Gastroesophageal sphincter (tissue), 3 donors: Measurements from ENCODE around the gene TSPAN11.

Source experiments
- CTCF ChIP-seq, 4 experiments: fragments of 200-600 bp in 2 of 4; fragments of 450-650 bp in 2 of 4; sonication (generic) in 1 of 4; IDR thresholded peaks; one replicate each; pipeline ENCODE4 v1.5.1; 2017 to 2019; ENCODE audit warnings: antibody characterized with exemption in 4 of 4, mild to moderate bottlenecking in 2 of 4, moderate library complexity in 2 of 4
- EP300 ChIP-seq: sonication (generic); formaldehyde crosslinking; IDR thresholded peaks from one replicate; pipeline ENCODE4 v1.6.1; 2017; ENCODE audit warnings: antibody characterized with exemption, mild to moderate bottlenecking
- POLR2A ChIP-seq, 2 donors: fragments of 450-650 bp; IDR thresholded peaks; one replicate each; pipeline ENCODE4 v1.6.1; 2017; ENCODE audit warnings: antibody characterized with exemption in 2 of 2, mild to moderate bottlenecking in 2 of 2, moderate library complexity in 1 of 2
- POLR2AphosphoS5 ChIP-seq: sonication (generic); formaldehyde crosslinking; IDR thresholded peaks from one replicate; pipeline ENCODE4 v1.6.1; 2017; ENCODE audit warnings: antibody characterized with exemption

- TF ChIP-seq CTCF (IDR thresholded peaks at IDR 0.05) (no peak), POLR2A (IDR thresholded peaks at IDR 0.05) (no peak), EP300 (no peak), POLR2AphosphoS5 (no peak)
Measured at GRCh38 chr12:31023271-31023724, 96.8 kb downstream of the TSPAN11 start.
